HEK293 (cell line): ENCODE data around the gene WDR11.

Experiments used
- CTCF ChIA-PET: fragments of 350-600 bp; formaldehyde crosslinking; extraction: SDS; loops from one replicate; lab custom pipeline; 2021; ENCODE audit warnings: antibody characterized with exemption; lab: Yijun Ruan, JAX
- POLR2A ChIA-PET: fragments of 300-600 bp; formaldehyde crosslinking; extraction: SDS; loops from one replicate; lab custom pipeline; 2020; ENCODE audit warnings: antibody characterized with exemption, inconsistent platforms; lab: Yijun Ruan, JAX
- H3K27ac ChIP-seq: fragments of 200-500 bp; sonication (Bioruptor generic); 2 replicates; pipeline ENCODE4 v1.5.1; 2014; ENCODE audit warnings: low read depth, low read length, control low read depth, inconsistent platforms; ENCODE audit errors: extremely low read depth
- H3K36me3 ChIP-seq, 2 experiments: fragments of 200-500 bp in 1 of 2; sonication (Bioruptor generic) in 1 of 2; 1 replicate in 1 of 2; 2 replicates in 1 of 2; pipeline ENCODE4 v1.5.1; 2014 to 2017; ENCODE audit warnings: inconsistent platforms in 2 of 2, low read length in 2 of 2; ENCODE audit not compliant: control insufficient read depth in 2 of 2, insufficient read depth in 1 of 2
- H3K4me1 ChIP-seq: fragments of 200-500 bp; sonication (Bioruptor generic); 2 replicates; pipeline ENCODE4 v1.5.1; 2014; ENCODE audit warnings: mild to moderate bottlenecking, low read length, inconsistent platforms; ENCODE audit not compliant: control insufficient read depth, insufficient read depth
- H3K4me3 ChIP-seq: 2 replicates; pipeline ENCODE4 v1.5.1; 2011; ENCODE audit warnings: low read depth, mild to moderate bottlenecking, control low read depth, low read length, moderate library complexity
- H3K9me3 ChIP-seq: fragments of 200-500 bp; sonication (Bioruptor generic); 2 replicates; pipeline ENCODE4 v1.5.1; 2014; ENCODE audit warnings: low read depth, low read length, inconsistent platforms; ENCODE audit not compliant: control insufficient read depth, insufficient read depth
- ELK4 ChIP-seq: IDR thresholded peaks from 2 replicates; pipeline ENCODE4 v1.6.1; 2011; ENCODE audit warnings: mild to moderate bottlenecking, low read depth, low read length, borderline replicate concordance
- GLIS1 ChIP-seq: fragments of 450-650 bp; formaldehyde crosslinking; IDR thresholded peaks from 2 replicates; pipeline ENCODE4 v1.5.1; 2016; ENCODE audit warnings: missing biosample characterization, missing genetic modification characterization
- RBAK ChIP-seq: fragments of 450-650 bp; formaldehyde crosslinking; IDR thresholded peaks from 2 replicates; pipeline ENCODE4 v1.5.1; 2016; ENCODE audit warnings: missing biosample characterization, missing genetic modification characterization
- SP2 ChIP-seq: fragments of 450-650 bp; formaldehyde crosslinking; IDR thresholded peaks from 2 replicates; pipeline ENCODE4 v1.5.1; 2016; ENCODE audit warnings: missing biosample characterization, missing genetic modification characterization
- YY1 ChIP-seq: fragments of 450-650 bp; formaldehyde crosslinking; IDR thresholded peaks from 2 replicates; pipeline ENCODE4 v1.5.1; 2018; ENCODE audit warnings: missing biosample characterization, missing genetic modification characterization
- ZBTB17 ChIP-seq: fragments of 450-650 bp; formaldehyde crosslinking; IDR thresholded peaks from 2 replicates; pipeline ENCODE4 v1.5.1; 2016; ENCODE audit warnings: missing biosample characterization, missing genetic modification characterization
- ZBTB8A ChIP-seq: fragments of 450-650 bp; formaldehyde crosslinking; IDR thresholded peaks from 2 replicates; pipeline ENCODE4 v1.5.1; 2016; ENCODE audit warnings: missing biosample characterization, missing genetic modification characterization
- ZNF10 ChIP-seq: fragments of 450-650 bp; formaldehyde crosslinking; IDR thresholded peaks from 2 replicates; pipeline ENCODE4 v1.5.1; 2017; ENCODE audit warnings: missing biosample characterization, missing genetic modification characterization
- ZNF112 ChIP-seq: fragments of 450-650 bp; formaldehyde crosslinking; IDR thresholded peaks from 2 replicates; pipeline ENCODE4 v1.5.0; 2017; ENCODE audit warnings: missing biosample characterization, missing genetic modification characterization
- ZNF140 ChIP-seq: fragments of 450-650 bp; formaldehyde crosslinking; IDR thresholded peaks from 2 replicates; pipeline ENCODE4 v1.5.1; 2016; ENCODE audit warnings: missing biosample characterization, missing genetic modification characterization
- ZNF155 ChIP-seq: fragments of 450-650 bp; formaldehyde crosslinking; IDR thresholded peaks from 2 replicates; pipeline ENCODE4 v1.5.1; 2016; ENCODE audit warnings: missing biosample characterization, missing genetic modification characterization
- ZNF2 ChIP-seq: fragments of 450-650 bp; formaldehyde crosslinking; IDR thresholded peaks from 2 replicates; pipeline ENCODE4 v1.5.1; 2016; ENCODE audit warnings: missing biosample characterization, missing genetic modification characterization
- ZNF202 ChIP-seq: fragments of 450-650 bp; formaldehyde crosslinking; IDR thresholded peaks from 2 replicates; pipeline ENCODE4 v1.5.1; 2016; ENCODE audit warnings: missing biosample characterization, missing genetic modification characterization, borderline replicate concordance
- ZNF350 ChIP-seq: fragments of 450-650 bp; formaldehyde crosslinking; IDR thresholded peaks from 2 replicates; pipeline ENCODE4 v1.5.0; 2017; ENCODE audit warnings: missing biosample characterization, mild to moderate bottlenecking, missing genetic modification characterization
- ZNF391 ChIP-seq: fragments of 450-650 bp; formaldehyde crosslinking; IDR thresholded peaks from 2 replicates; pipeline ENCODE4 v1.5.1; 2016; ENCODE audit warnings: low read depth, missing biosample characterization, missing genetic modification characterization, borderline replicate concordance
- ZNF404 ChIP-seq: fragments of 450-650 bp; formaldehyde crosslinking; IDR thresholded peaks from 2 replicates; pipeline ENCODE4 v1.5.1; 2017; ENCODE audit warnings: missing biosample characterization, missing genetic modification characterization
- ZNF423 ChIP-seq: fragments of 450-650 bp; formaldehyde crosslinking; IDR thresholded peaks from 2 replicates; pipeline ENCODE4 v1.5.1; 2016; ENCODE audit warnings: missing biosample characterization, missing genetic modification characterization
- ZNF473 ChIP-seq: fragments of 450-650 bp; formaldehyde crosslinking; IDR thresholded peaks from 2 replicates; pipeline ENCODE4 v1.5.1; 2017; ENCODE audit warnings: missing biosample characterization, missing genetic modification characterization
- ZNF521 ChIP-seq: fragments of 450-650 bp; formaldehyde crosslinking; IDR thresholded peaks from 2 replicates; pipeline ENCODE4 v1.5.1; 2017; ENCODE audit warnings: missing biosample characterization, mild to moderate bottlenecking, missing genetic modification characterization
- ZNF530 ChIP-seq: fragments of 450-650 bp; formaldehyde crosslinking; IDR thresholded peaks from 2 replicates; pipeline ENCODE4 v1.5.1; 2016; ENCODE audit warnings: low read depth, missing biosample characterization, missing genetic modification characterization
- ZNF555 ChIP-seq: fragments of 450-650 bp; formaldehyde crosslinking; conservative IDR thresholded peaks from 2 replicates; pipeline ENCODE4 v1.5.1; 2017; ENCODE audit warnings: missing biosample characterization, mild to moderate bottlenecking, missing genetic modification characterization, inconsistent platforms
- ZNF585B ChIP-seq: fragments of 450-650 bp; formaldehyde crosslinking; IDR thresholded peaks from 2 replicates; pipeline ENCODE4 v1.5.1; 2016; ENCODE audit warnings: missing biosample characterization, missing genetic modification characterization
- ZNF600 ChIP-seq: fragments of 450-650 bp; formaldehyde crosslinking; IDR thresholded peaks from 2 replicates; pipeline ENCODE4 v1.5.1; 2016; ENCODE audit warnings: missing biosample characterization, missing genetic modification characterization
- ZSCAN23 ChIP-seq: fragments of 450-650 bp; formaldehyde crosslinking; IDR thresholded peaks from 2 replicates; pipeline ENCODE4 v1.5.1; 2016; ENCODE audit warnings: missing biosample characterization, missing genetic modification characterization
- TF ChIP-seq, protein P1 (sequence below): fragments of 450-650 bp; formaldehyde crosslinking; IDR thresholded peaks from 2 replicates; pipeline ENCODE4 v1.5.1; 2016; ENCODE audit warnings: missing biosample characterization, missing genetic modification characterization
- TF ChIP-seq, protein P2 (sequence below): fragments of 450-650 bp; IDR thresholded peaks from 2 replicates; pipeline ENCODE4 v1.5.1; 2018; ENCODE audit warnings: missing biosample characterization, missing genetic modification characterization
- TF ChIP-seq, protein P3 (sequence below): fragments of 450-650 bp; formaldehyde crosslinking; IDR thresholded peaks from 2 replicates; pipeline ENCODE4 v1.5.1; 2016; ENCODE audit warnings: missing biosample characterization, missing genetic modification characterization

Gene WDR11

GRCh38 chr10:120931999-120932398, 80.8 kb downstream of the WDR11 start:
- no peak overlapping the region for H3K4me3 ChIP-seq
- TF ChIP-seq ZBTB8A (tag by site-specific recombination) (no peak), ZNF391 (no peak), ZNF404 (tag by site-specific recombination) (no peak), ZNF2 (tag by site-specific recombination) (no peak), ZSCAN23 (tag by site-specific recombination) (no peak), ZNF555 (no peak), ZNF473 (no peak), ZNF423 (tag by site-specific recombination) (no peak), ZNF530 (tag by site-specific recombination) (no peak), ZNF202 (tag by site-specific recombination) (no peak), ZNF140 (tag by site-specific recombination) (no peak), ZNF521 (tag by site-specific recombination) (no peak)
- TF ChIP-seq, protein P1, sequence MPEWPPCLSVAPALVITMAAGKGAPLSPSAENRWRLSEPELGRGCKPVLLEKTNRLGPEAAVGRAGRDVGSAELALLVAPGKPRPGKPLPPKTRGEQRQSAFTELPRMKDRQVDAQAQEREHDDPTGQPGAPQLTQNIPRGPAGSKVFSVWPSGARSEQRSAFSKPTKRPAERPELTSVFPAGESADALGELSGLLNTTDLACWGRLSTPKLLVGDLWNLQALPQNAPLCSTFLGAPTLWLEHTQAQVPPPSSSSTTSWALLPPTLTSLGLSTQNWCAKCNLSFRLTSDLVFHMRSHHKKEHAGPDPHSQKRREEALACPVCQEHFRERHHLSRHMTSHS (tag by site-specific recombination): no peak
- ChIA-PET CTCF (interaction anchor here (0.7 kb wide), 1 partner anchor 11 kb away, joined by 3 read pairs; no protein-coding TSS in a partner anchor), POLR2A (no interaction called here)
- H3K9me3 ChIP-seq: no peaks in the 10 kb centered on the region
- H3K36me3 ChIP-seq: no peaks in the 10 kb centered on the region
- no peak overlapping the region for H3K27ac ChIP-seq
- no peaks in the 10 kb centered on the region for H3K4me1 ChIP-seq

DNA sequence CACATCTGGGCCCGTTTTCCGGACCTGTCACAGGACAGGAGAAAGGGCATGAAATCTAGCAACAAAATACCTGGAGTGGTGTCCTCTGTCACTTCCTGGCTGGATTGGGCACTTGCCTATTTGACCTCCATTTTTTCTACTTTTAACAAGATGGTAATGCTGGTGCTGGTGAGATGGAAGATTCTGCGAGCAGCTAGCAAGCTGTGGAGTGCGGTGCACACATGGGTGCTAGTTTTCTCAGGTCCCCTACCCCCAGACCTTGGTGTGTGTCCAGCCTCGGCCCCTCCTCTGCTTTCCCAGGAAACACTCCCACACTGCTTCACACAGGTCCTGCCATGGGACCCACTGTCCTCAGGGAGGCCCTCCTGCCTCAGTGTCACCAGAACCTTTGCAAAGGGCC, 87.7 kb downstream of the WDR11 start:
- no peak for TF ChIP-seq ZNF10 (tag by site-specific recombination)
- no peak for TF ChIP-seq ZNF600 (tag by site-specific recombination)
- no peak for TF ChIP-seq ZNF473
- no peak for TF ChIP-seq YY1
- TF ChIP-seq ZNF202 (tag by site-specific recombination): no peak
- TF ChIP-seq GLIS1 (tag by site-specific recombination): no peak
- TF ChIP-seq ZNF391: no peak
- no peak for TF ChIP-seq ZNF155 (tag by site-specific recombination)
- TF ChIP-seq SP2 (tag by site-specific recombination): no peak
- TF ChIP-seq ZNF585B (tag by site-specific recombination): no peak
- no peak for TF ChIP-seq ZBTB17 (tag by site-specific recombination)
- TF ChIP-seq ZNF112 (tag by site-specific recombination): no peak
- TF ChIP-seq, protein P2, sequence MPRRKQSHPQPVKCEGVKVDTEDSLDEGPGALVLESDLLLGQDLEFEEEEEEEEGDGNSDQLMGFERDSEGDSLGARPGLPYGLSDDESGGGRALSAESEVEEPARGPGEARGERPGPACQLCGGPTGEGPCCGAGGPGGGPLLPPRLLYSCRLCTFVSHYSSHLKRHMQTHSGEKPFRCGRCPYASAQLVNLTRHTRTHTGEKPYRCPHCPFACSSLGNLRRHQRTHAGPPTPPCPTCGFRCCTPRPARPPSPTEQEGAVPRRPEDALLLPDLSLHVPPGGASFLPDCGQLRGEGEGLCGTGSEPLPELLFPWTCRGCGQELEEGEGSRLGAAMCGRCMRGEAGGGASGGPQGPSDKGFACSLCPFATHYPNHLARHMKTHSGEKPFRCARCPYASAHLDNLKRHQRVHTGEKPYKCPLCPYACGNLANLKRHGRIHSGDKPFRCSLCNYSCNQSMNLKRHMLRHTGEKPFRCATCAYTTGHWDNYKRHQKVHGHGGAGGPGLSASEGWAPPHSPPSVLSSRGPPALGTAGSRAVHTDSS (tag by site-specific recombination): no peak
- TF ChIP-seq ZNF521 (tag by site-specific recombination): no peak
- TF ChIP-seq, protein P3, sequence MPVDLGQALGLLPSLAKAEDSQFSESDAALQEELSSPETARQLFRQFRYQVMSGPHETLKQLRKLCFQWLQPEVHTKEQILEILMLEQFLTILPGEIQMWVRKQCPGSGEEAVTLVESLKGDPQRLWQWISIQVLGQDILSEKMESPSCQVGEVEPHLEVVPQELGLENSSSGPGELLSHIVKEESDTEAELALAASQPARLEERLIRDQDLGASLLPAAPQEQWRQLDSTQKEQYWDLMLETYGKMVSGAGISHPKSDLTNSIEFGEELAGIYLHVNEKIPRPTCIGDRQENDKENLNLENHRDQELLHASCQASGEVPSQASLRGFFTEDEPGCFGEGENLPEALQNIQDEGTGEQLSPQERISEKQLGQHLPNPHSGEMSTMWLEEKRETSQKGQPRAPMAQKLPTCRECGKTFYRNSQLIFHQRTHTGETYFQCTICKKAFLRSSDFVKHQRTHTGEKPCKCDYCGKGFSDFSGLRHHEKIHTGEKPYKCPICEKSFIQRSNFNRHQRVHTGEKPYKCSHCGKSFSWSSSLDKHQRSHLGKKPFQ: no peak
- no peak for TF ChIP-seq RBAK (tag by site-specific recombination)
- TF ChIP-seq ZNF350 (tag by site-specific recombination): no peak
- no peak for TF ChIP-seq ELK4
- CTCF ChIA-PET: interaction anchor here (0.6 kb wide), 2 partner anchors 185 to 1052 kb away, joined by 3 to 7 read pairs; no protein-coding TSS in a partner anchor
- no peaks in the 10 kb centered on the region for H3K4me1 ChIP-seq
- POLR2A ChIA-PET: no interaction called here
- H3K27ac ChIP-seq: no peak overlapping the region
- no peaks in the 10 kb centered on the region for H3K9me3 ChIP-seq
- H3K36me3 ChIP-seq: no peaks in the 10 kb centered on the region
- H3K4me3 ChIP-seq: no peak overlapping the region
